Fibroblast of mammary gland (primary cell): Measurements from ENCODE around the gene CFAP92.

Experiments used
- DNase-seq: peaks from one replicate; pipeline ENCODE4 v3.0.0-alpha.2; 2010; ENCODE audit warnings: low read depth
- H3K4me3 ChIP-seq: 2 replicates; pipeline ENCODE4 v1.5.1; 2011; ENCODE audit warnings: low read depth, mild to moderate bottlenecking, low read length, moderate library complexity; ENCODE audit not compliant: control insufficient read depth
- TF ChIP-seq, protein P1 (sequence below): conservative IDR thresholded peaks from 2 replicates; pipeline ENCODE4 v1.5.1; 2011; ENCODE audit warnings: low read depth, low read length, inconsistent platforms; ENCODE audit not compliant: control insufficient read depth, insufficient read depth

CFAP92 gene

DNA sequence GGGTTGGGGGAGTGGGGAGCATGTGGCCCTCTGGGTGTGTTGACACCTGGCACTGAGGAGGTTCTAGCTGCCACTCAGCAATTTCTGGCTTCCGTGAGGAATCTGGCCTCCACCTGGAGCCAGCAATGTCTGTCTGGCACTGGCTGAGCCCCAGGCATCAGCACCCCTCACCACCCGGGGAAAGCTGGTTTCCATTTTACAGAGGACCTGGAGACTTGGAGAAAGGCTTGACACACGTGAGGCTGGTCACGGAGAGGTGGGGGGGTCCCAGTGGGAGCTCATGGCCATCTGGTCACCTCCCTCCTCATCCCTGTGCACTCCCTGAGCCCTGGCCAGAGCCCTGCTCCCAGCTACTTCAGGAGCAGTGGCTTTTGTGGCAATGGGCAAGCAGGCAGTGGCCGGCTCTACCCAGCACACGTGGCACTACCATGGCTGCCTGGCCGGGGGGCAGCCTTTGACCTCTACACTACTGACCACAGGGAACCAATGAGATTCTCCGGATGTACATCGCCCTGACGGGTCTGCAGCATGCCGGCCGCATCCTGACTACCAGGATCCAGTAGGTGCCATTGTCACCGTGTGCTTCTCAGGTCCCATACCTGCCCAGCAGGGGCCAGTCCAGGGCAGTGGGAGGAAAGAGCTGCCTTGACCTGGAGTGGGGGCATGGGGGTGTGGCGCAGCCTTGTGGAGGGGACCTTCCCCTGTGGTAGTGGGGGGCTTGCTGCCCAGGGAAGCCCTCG is 86.0 kb downstream of the CFAP92 start:
- TF ChIP-seq, protein P1, sequence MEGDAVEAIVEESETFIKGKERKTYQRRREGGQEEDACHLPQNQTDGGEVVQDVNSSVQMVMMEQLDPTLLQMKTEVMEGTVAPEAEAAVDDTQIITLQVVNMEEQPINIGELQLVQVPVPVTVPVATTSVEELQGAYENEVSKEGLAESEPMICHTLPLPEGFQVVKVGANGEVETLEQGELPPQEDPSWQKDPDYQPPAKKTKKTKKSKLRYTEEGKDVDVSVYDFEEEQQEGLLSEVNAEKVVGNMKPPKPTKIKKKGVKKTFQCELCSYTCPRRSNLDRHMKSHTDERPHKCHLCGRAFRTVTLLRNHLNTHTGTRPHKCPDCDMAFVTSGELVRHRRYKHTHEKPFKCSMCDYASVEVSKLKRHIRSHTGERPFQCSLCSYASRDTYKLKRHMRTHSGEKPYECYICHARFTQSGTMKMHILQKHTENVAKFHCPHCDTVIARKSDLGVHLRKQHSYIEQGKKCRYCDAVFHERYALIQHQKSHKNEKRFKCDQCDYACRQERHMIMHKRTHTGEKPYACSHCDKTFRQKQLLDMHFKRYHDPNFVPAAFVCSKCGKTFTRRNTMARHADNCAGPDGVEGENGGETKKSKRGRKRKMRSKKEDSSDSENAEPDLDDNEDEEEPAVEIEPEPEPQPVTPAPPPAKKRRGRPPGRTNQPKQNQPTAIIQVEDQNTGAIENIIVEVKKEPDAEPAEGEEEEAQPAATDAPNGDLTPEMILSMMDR, result no peak
- no peak overlapping the region for H3K4me3 ChIP-seq
- no peak for DNase-seq

DNA sequence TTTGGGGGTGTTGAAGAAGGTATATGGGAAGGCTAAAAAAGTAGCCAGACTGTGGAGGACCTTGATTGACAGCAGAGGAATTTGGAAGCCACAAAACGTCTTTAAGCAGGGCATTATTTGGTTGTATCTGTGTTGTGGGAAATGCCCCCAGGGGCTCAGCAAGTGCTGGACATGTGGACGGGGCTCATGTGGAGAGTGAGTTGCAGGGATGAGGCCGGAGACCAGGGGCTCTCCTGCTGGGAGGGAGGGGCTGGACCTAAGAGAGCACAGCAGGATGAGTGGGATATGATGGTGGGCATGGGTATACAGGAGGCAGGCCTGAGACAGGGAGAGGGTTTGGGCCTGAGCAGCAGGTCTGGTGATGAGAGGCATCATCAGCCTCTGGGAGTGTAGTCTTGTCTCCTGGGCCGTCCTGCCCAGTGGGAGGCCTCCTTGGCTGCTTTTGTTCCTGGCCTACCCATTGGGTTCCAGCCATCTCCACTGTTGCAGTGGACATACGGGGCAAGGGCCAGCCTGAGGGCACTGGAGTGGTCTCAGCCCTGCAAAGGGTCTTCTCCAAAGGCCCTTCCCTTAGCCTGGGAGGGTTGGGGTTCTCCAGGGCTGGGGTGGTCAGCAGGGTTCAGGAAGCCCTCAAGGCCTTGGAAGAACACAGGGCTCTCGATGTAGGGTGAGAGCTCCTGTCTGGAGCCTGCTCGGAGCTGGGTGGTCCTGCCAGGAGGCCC is 86.9 kb downstream of the CFAP92 start:
- TF ChIP-seq, protein P1, result no peak
- no peak overlapping the region for H3K4me3 ChIP-seq
- DNase-seq, result no peak

DNA sequence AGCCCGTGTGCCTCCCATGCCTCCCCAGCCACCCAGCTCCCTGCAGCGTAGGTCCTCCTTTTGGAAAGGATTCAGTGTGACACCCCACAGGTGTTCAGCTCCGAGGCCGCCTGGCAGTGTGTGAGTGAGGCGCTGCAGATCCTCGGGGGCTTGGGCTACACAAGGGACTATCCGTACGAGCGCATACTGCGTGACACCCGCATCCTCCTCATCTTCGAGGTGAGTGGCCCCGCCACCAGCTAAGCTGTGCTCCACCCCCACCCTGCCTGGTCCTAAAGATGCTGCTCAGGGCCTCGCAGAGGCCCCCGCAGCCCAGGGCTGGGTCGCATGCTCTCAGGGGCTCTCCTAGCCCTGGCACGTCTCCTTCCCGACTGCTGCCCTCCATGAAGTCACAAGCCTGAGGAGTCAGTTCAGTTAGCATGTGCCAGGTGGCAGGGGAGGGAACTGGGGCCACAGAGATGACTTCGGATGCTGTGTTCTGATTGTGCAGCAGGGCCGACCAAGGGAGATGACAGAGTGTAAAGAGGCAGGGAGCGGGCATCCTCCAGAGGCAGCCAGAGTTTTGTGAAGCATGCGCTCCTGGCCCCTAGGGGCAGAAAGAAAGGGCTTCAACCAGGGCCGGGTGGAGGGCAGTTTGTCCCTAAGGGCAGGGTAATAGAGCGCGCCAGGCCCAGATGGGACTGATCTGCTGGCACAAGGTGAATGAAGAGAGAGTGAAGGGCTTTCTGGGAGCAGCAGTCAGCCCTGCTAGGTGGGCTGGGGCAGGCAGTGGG is 87.7 kb downstream of the CFAP92 start:
- H3K4me3 ChIP-seq, result no peak overlapping the region
- TF ChIP-seq, protein P1, result no peak
- no peak for DNase-seq

DNA sequence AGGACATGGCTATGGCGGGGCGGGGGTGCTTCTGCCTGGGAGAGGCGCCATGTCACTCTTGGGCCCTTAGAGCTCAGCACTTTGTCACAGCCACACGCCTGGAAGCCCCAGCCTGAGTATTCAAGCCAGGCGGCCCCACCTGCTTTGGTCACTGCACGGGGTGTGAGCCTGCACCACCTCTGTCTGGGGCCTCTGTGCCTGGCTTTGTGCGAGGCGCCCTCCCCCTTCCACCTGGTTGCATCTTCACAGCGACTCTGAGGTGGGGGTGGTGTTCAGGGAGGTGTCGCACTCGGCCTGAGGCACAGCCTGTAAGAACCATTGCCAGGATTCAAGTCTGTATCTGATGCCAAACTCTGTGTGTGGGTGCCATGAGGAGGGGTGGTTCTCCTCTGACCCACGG is 90.4 kb downstream of the CFAP92 start:
- no peak for DNase-seq
- no peak overlapping the region for H3K4me3 ChIP-seq
- TF ChIP-seq, protein P1, result no peak

DNA sequence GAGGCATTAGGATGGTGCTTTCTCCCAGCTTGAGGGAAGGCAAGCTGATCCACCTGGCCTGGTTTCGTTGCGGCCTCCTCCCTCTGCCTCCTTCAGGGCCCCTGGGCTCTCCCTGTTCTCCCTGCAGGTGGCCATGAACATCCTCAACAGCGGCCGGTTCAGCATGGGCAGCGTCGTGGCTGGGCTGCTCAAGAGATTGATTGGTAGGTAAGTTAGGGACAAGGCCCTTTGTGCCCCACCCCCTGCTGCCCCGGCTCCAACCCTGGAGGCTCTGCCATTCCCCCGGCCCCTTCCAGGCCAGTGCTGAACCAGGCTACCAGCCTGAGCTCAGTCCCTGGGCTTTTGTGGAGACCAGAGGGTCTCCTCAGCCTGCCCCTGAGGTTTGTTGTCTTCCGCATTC is 91.5 kb downstream of the CFAP92 start:
- TF ChIP-seq, protein P1, result no peak
- H3K4me3 ChIP-seq, result no peak overlapping the region
- DNase-seq, result no peak

DNA sequence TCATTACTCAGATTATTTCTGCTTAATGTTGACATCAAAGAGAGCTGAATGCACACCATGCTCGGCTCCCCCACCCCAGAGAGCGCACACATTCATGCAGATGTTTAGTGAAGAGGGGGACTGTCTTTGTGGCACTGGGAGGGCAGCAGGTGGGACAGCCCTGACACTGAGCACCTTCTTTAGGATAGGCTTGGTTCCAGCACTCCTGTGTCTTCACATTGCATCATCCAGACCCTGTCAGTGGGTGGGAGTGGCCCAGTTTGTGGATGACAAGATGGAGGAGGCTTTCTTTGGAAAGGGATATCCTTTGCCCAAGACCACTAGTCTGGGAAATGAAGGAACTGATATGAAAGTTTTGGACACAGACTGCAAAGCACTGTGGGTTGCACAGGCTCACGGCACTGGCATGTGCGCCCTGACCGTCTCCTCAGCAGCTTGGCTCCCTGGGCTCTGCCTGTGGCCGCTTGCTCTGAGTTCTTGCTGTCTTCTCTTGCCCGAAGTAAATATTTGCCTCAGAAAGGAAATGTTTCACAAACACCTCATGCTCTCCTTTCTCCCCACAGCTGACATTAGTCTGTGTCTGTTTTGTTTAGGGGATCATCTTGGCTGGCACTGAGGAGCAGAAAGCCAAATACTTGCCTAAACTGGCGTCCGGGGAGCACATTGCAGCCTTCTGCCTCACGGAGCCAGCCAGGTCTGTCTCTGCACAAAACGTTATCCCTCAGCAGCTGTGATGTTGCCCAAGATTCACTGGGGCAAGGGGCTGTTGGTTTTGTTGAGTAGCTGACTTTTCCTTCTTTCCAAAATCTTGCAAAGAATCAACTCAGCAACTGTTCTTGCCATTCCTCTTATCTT is 97.8 kb downstream of the CFAP92 start:
- TF ChIP-seq, protein P1, result no peak
- no peak overlapping the region for H3K4me3 ChIP-seq
- DNase-seq, result no peak
